WI38 (cell line): ENCODE results near the gene MACO1.
"Not testable (repeated sequence)": the region's sequence is repeated elsewhere in the genome, so short reads cannot be mapped to it uniquely, and the experiment has no call there.

Experiments
- H3K4me3 ChIP-seq: 2 replicates; pipeline ENCODE4 v1.5.1; 2011; ENCODE audit warnings: low read depth, mild to moderate bottlenecking, control low read depth, low read length
- CTCF ChIP-seq: IDR thresholded peaks from 2 replicates; pipeline ENCODE4 v1.5.1; 2012; ENCODE audit warnings: low read depth, mild to moderate bottlenecking, control low read depth, low read length

Gene MACO1

GRCh38 chr1:25458541-25459298 is 28.0 kb downstream of the MACO1 start:
- no peak for TF ChIP-seq CTCF
- no peak overlapping the region for H3K4me3 ChIP-seq

- TF ChIP-seq CTCF = no peak
- no peak overlapping the region for H3K4me3 ChIP-seq
Measured at GRCh38 chr1:25460020-25460419, 29.3 kb downstream of the MACO1 start.

- H3K4me3 ChIP-seq = not testable (repeated sequence)
Measured at GRCh38 chr1:25460816-25461215, 30.1 kb downstream of the MACO1 start.

- no peak for TF ChIP-seq CTCF
- no peak overlapping the region for H3K4me3 ChIP-seq
Measured at GRCh38 chr1:25461849-25462248, 31.2 kb downstream of the MACO1 start.

- TF ChIP-seq CTCF = no peak
- no peak overlapping the region for H3K4me3 ChIP-seq
Measured at GRCh38 chr1:25462732-25463131, 32.0 kb downstream of the MACO1 start.

- no peak overlapping the region for H3K4me3 ChIP-seq
- TF ChIP-seq CTCF = no peak
Measured at GRCh38 chr1:25467193-25467592, 36.5 kb downstream of the MACO1 start.

GRCh38 chr1:25467616-25468015 is 36.9 kb downstream of the MACO1 start:
- no peak overlapping the region for H3K4me3 ChIP-seq
- no peak for TF ChIP-seq CTCF

GRCh38 chr1:25468033-25468432 is 37.3 kb downstream of the MACO1 start:
- no peak for TF ChIP-seq CTCF
- no peak overlapping the region for H3K4me3 ChIP-seq
